Stimulated activated CD8-positive, alpha-beta memory T cell treated with anti-CD3 and anti-CD28 coated beads, Interleukin-15, amount 100 ng/mL, for 48 hours (primary cell): ENCODE data around the gene A1BG.
"Not testable (repeated sequence)": the region's sequence is repeated elsewhere in the genome, so short reads cannot be mapped to it uniquely, and the experiment has no call there.

ENCODE experiments used
- DNase-seq, 2 donors: peaks; one replicate each; pipeline ENCODE4 v3.0.0-alpha.2; 2020; ENCODE audit warnings: low read depth in 2 of 2

Gene A1BG

DNA sequence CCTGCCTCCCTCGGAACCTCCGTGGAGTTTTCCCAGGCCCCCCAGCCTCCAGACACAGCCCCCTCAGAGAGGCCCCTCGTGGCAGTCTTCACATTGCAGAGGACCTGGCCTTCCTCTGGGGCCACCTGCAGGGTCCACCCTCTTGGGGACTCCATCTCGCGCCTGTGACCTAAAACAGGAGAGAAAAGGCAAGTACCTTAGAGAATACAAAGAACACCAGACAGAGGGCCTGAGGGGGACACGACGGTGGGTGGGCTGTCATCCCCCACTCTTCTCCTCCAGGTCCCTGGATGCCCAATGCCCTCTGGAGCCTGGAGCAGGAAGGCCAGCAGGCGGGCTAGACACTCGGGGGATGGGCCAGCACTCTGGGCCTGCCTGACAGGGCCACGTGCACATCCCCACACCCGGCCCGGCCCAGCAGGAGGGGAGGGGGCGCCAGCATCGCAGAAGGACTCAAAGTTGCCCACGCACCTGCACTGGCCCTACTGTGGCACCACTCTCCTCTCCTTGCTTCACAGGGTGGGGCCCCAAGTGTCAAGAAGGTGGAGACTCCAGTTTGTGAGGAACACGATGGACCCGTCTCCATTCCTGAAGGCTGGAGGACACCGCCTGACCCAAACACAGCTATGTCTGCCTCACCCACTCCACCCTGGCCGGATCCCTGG, 4.3 kb upstream of the A1BG start:
- no peak for DNase-seq

DNA sequence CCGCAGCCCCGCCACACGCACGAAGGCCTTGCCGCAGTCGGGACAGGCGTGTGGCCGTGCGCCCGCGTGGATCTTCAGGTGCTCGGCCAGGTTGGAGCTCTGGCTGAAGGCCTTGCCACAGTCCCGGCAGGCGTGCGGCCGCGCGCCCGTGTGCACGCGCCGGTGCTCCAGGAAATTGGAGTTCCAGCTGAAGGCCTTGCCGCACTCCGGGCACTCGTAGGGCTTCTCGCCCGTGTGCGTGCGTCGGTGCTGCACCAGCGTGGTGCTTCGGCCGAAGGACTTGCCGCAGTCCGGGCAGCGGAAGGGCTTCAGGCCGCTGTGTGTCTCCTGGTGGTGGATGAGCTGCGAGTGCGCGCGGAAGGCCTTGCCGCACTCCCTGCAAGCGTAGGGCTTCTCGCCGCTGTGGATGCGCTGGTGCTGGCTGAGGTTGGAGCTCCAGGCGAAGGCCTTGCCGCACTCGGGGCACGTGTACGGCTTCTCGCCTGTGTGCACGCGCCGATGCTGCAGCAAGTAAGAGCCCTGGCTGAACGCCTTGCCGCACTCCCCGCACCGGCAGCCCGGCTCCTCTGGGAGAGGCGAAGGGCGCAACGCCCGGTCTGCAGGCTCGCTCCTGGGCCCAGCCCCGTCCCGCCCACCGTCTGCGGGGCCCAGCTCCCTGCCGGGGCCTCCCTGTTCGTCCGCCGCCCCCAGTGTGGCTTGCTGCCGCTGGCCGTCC, 3.6 kb upstream of the A1BG start:
- no peak for DNase-seq

DNA sequence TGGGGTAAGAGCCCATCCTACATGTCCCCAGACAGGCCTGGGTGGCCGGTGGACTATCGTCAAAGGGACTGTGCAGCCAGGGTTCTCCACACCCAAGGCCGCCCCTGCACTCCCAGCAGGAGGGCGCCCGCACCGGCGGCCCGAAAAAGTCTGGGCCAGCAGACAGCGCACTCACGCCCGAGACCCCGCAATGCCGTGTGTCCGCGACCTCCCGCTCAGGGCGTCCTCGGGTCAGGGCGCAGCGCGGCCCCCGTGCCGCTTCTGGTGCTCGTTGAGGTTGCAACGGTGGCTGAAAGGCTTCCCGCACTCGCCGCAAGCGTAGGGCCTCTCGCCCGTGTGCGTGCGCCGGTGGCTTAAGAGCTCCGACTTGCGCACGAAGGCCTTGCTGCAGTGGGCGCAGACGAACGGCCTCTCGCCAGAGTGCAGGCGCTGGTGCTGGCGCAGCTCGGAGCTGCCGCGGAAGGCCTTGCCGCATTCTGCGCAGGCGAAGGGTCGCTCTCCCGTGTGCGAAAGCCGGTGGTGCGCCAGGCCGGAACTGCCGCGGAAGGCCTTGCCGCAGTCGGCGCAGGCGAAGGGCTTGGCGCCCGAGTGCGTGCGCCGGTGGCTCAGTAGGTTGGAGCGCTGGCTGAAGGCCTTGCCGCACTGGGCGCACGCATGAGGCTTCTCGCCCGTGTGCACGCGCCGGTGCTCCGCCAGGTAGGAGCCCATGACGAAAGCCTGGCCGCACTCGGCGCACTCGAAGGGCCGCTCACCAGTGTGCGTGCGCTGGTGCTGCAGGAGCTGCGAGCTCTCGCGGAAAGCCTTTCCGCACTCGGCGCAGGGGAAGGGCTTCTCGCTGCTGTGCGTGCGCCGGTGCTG, 2.8 kb upstream of the A1BG start:
- DNase-seq: peak; percentile 16 to 17

DNA sequence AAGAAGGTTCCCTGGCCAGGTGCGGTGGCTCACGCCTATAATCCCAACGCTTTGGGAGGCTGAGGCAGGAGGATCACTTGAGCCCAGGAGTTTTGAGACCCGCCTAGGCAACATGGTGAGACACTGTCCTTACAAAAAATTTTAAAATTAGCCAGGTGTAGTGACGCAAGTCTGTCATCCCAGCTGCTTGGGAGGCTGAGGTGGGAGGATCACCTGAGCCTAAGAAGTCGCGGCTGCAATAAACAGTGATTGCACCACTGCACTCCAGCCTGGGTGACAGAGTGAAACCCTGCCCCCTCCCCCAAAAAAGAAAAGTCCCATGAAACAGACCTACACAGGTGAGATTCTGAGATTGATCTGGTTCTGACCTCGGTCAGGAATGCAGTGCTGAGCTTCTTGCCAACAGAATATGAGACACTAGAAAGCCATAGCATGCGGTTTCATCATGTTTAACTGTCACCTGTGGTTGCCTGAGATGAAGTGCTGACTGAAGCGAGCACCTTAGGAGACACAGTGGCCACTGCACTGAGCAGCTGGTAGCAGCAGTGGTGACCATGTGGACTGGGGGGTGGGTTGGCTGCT, 2.0 kb upstream of the A1BG start:
- DNase-seq: no peak

DNA sequence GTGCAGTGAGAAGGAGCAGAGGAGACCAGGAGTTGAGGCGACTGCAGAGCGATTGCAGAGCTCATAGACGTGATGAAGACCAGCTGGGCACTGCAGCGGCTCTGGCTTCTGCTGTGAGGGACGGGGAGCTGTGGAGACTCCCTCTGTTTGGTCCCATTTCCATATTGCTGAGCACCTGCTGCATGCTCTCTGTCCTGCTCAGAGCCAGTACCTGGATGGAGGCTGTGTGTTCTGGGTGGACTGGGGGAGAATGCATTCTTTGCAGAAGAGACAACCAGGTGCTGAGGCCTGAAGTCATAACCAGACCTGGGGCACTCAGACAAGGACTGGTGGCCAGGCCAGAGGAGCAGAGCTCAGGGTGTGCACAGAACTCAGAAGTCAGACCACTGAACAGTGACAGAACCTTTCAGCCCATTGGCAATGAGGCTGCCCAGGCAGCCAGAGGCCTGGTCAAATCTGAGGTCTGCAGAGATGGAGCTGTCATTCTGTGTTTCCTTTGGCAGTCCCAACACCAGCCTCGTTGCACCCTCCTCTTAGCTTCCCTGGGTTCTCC, 1.3 kb upstream of the A1BG start:
- DNase-seq: no peak

DNA sequence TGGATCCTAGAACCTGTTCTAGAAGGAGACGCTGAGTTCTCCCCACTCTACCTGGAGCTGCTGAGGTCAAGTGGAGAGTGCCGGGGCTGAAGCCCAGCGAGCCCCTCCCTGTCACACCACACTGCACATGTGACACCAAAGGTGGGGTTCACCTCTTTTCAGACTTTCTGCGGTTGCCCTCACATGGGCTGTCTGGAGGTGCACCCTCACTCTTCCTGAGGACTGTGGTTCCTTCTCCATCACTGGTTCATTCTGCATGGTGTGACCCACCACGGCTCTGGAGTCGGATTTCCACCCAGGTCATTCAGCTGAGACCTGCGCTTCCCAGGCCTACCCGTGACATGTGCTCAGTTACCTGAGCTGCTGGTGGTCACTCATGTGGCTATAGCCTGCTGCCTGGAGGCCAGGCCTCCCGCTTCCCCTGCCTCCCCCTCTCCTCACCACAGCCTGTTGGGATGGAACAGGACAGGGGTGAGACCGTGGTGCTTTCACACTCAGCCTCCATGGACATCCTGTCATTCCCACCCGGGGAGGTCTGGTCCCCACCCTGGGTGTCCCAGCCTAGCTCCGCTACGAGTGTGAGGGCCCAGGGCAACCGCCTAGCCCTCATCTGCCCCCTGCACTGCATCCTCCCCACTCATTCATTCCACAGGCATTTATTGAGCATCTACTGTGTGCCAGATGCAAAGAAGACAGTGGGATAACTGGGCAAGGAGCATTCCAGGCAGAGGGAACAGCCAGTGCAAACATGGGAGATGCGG, 605 bp upstream of the A1BG start:
- DNase-seq: no peak

DNA sequence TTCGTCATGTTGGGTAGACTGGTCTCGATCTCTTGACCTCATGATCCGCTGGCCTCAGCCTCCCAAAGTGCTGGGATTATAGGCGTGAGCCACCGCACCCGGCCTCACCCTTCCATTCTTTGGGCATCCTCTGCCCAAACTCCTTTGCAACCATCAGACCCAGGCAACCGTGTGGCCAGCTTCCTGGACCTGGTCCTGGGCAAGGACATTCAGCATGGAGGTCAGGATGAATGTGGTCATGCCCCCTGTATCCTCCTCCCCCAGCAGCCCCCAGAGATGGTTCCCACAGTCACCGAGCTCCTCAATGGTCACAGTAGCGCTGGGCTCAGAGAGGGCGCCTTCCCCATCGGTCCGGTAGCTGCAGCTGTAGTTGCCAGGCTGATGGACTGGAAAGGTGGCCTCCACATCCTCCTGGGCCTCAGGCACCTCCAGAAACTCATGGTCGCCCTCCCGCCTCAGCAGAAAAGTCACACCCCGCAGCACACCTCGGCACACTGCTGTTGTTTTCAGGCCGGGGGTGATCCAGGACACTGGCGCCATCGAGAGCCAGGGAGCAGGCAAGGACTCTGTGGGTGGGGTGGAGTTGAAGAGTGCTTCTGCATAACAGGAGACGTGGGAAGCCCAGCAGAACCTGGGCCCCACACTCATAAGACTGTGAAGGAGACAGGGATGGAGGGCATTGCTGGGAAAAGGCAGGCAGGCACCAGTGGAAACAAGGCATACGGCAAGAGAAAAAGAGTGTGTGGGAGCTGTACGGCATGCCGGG, 1.1 kb downstream of the A1BG start:
- DNase-seq: no peak

DNA sequence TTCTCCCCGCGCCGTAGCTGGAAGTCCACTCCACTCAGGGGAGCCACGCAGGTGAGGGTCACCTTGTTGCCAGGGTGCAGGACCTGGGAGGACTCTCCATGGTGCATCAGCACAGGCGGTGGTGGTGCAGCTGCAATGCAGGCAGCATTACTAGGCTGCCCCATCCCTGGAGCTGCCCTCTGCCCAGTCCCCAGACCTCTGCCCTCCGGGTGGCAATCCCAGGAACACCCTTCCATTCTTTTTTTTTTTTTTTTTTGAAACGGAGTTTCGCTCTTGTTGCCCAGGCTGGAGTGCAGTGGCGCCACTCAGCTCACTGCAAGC, 1.8 kb downstream of the A1BG start:
- DNase-seq: no peak

DNA sequence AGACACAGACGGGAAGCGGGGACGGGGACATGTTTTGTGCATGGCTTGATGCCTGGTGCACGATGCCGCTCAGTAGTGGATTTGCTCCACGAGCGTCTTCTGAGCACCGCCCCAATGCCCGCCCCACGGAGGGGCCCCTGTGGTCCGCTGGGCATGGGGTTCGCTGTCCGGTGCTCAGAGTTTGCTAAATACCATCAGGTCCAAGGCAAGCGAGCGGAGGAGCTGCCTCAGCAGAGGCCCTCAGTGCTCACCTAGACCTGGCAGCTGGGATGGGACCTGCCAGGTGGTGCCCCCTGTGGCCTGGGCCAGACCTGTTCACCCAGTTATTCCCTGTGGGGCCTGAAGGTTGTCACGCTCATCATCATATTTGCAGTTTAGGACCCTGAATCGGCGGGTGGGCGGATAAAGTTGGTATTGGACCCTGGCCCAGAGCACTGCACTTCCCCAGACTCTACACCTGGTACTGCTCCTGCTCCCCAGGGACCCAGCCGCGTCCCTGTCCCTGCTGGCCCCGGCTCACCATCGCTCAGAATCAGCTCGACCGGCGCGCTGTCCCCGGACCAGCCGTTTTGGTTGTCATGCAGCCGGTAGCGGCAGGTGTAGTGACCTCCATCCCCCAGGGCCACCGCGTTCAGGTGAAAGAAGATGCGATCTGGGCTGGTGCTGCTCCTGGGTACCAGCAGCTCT, 2.3 kb downstream of the A1BG start:
- no peak for DNase-seq

DNA sequence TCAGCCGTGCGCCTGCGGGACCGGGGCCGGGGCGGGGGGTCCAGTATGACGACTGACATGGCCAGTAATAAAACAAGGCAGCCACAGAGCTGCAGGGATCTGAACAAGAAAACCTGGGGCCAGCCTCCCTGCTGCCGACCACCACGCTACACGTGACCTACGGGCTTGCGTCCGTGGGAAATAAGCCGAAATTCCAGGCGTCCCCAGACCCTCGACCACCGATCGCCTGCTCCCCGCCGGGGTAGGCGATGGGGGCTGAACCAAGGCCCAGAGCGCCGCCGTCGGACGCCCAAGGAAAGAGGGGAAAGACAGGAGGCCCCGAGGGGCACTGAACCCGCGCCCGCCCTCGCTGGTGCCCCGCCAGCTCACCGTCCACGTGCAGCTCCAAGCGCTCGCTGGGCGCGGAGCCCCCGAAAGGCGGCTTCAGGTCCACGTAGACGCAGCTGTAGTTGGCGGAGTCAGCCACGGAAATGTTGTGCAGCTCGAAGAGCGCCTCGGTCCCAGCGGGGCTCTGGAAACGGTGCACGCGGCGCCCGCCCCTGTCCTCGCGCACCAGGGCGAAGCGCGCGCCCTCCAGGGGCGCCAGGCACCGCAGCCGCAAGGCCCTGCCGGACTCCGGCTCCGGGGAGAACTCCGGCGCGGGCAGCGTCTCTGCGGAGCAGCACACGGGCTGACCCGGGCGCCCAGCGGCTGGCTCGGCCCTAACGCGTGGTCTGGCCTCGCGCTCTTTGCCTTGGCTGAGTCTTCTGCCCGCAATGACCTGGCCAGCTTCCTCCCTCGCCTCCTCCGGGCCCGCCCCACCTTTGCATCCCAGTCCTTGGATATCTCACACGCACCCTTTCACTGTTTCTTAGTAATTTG, 3.1 kb downstream of the A1BG start:
- DNase-seq: no peak

DNA sequence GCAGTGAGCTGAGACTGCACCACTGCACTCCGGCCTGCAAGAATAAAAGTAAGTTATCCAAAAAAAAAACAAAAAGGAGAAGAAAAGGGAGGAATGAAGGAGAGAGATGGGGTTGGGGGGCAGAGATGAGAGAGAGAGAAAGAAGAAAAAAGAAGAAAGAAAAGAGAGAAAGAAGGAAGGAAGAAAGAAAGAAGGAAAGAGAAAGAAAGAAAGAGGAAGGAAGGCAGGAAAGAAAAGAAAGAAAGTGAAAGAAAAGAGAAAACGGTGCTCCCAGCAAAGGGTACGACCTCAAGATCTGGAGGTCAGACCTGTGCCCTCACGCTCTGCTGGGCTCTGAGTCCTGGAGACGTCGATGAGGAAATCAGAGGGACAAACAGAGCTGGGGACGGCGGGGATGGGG, 3.7 kb downstream of the A1BG start:
- no peak for DNase-seq

DNA sequence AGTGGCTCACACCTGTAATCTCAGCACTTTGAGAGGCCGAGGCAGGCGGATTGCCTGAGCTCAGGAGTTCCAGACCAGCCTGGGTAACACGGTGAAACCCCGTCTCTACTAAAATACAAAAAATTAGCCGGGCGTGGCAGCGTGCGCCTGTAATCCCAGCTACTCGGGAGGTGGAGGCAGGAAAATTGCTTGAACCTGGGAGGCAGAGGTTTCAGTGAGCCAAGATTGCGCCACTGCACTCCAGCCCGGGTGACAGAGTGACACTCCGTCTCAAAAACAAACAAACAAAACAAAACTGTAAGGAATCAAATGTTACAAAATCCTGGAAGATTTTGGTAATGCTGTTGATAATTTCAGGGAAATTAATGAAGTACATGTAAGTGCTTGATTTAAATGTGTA, 5.2 kb downstream of the A1BG start:
- DNase-seq: not testable (repeated sequence)

DNA sequence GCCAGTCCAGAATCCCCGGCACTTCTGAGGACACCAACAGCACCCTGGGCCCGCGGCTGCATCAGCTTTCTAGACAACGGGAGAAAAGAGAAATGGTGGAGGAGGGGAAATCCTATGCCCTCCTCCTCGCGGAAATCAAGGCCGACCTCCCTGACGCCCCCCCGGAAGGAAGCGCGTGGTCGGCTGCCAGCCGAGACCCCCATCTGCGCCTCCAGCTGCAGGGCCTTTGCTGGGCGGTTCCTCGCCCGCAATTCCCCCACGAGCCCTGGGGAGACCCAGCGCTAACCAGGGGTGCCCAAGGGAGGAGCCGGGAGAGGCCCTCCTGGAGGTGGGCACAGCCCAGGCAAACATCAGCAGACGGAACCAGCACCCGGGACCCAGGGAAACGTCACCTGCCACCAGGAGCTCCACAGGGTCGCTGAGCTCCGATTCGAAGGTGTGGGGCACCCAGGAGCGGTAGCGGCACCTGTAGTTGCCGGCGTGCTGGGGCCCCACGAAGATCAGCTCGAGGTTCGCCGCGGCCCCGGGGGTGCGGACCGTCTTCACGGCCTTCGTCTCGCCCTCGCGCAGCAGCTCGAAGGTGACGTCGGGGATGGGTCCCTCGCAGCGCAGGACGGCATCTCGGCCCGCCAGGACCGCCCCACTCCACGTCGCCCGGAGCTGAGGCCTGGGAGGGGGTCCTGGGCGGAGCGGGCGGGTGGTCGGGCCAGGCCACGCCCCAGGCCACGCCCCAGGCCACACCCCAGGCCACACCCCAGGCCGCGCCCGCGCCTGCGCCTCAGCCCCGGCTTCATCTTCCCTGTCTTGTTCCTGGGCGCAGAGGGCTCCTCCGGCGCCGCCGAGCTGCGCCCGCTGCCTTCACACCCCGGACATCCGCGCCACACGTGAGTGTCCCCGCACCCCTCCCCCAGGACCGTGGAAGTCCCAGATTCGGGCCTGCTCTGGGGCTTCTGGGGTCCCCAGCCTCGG, 6.0 kb downstream of the A1BG start:
- peak; percentile 60 to 65 for DNase-seq

DNA sequence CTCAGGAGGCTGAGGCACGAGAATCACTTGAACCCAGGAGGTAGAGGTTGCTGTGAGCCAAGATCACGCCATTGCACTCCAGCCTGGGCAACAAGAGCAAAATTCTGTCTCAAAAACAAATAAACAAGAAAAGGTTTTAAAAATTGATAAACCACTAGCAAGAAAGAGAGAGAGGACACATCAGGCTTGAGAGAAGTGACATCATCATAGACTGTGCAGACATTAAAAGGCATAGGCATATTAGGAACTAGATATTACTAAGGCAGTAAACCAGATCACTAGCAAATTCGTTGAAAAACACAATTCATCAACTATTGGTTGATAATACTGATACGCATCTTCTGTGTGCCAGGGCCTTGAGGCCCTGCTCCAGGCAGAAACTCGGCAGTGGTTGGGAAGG, 7.7 kb downstream of the A1BG start:
- no peak for DNase-seq

DNA sequence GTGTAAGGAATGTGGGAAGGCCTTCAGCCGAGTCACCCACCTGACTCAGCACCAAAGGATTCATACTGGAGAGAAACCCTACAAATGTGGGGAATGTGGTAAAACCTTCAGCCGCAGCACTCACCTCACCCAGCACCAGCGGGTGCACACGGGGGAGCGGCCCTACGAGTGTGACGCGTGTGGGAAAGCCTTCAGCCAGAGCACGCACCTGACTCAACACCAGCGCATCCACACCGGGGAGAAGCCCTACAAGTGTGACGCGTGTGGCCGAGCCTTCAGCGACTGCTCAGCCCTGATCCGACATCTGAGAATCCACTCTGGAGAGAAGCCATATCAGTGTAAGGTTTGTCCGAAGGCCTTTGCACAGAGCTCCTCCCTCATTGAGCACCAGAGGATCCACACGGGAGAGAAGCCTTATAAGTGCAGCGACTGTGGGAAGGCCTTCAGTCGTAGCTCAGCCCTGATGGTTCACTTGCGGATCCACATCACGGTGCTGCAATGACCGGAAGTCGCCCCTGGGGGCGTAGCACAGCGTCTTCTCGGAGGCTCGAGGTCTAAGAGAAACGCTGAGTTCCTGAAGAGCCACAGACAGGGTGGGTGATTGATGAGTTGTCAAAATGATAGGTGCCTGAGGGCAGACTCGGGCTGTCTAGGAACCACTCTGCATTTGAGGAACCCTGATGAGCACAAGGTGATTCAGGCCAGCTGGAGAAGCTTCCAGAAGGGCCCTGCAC, 14.3 kb downstream of the A1BG start:
- no peak for DNase-seq

DNA sequence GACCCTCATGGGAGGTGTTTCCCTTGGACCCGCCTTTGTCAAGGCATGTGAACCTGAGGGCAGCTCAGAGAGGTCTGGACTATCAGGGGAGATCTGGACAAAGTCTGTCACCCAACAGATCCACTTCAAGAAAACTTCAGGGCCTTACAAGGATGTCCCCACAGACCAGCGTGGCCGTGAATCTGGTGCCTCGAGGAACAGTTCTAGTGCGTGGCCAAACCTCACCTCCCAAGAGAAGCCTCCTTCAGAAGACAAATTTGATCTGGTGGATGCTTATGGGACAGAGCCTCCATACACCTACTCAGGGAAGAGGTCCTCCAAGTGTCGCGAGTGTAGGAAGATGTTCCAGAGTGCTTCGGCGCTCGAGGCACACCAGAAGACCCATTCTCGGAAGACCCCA, 15.0 kb downstream of the A1BG start:
- no peak for DNase-seq

DNA sequence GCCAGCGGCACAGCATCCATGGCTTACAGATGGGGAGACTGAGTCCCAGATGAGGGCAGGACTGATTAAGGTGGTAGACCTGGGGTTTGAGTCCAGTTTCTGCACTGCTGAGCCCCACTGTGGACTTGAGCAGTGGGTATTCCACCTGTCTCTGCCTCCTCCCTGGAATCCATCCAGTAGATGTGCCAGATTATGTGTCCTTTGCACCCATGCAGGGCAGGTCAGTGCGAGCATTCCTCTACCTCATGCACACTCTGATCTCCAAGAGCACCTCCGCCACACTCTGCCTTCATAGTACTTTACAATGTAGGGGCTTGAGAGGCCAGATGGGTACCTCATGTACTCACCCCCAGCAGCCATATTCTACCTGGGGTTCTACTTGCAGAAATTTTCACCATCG, 16.5 kb downstream of the A1BG start:
- DNase-seq: no peak
